Measurements from ENCODE around the gene COPZ2.
"Not testable (repeated sequence)": the region's sequence is repeated elsewhere in the genome, so short reads cannot be mapped to it uniquely, and the experiment has no call there.

Gene COPZ2

GRCh38 chr17:47989159-47989558 lies 48.4 kb downstream of the COPZ2 start:
- in situ Hi-C loops (cut with MboI; ENCODE audit: low sequenced_read_pairs) = no loop called here

GRCh38 chr17:47988445-47988844 lies 49.2 kb downstream of the COPZ2 start:
- in situ Hi-C loops (cut with MboI; ENCODE audit: low sequenced_read_pairs) = not testable (repeated sequence)

GRCh38 chr17:47987240-47987835 lies 50.3 kb downstream of the COPZ2 start:
- in situ Hi-C loops (cut with MboI; ENCODE audit: low sequenced_read_pairs) = no loop called here

GRCh38 chr17:47986520-47986919 lies 51.1 kb downstream of the COPZ2 start:
- in situ Hi-C loops (cut with MboI; ENCODE audit: low sequenced_read_pairs) = no loop called here

- in situ Hi-C loops (cut with MboI; ENCODE audit: low sequenced_read_pairs) = no loop called here
These were observed 53.9 kb downstream of the COPZ2 start for GRCh38 chr17:47983492-47984223.

- in situ Hi-C loops (cut with MboI; ENCODE audit: low sequenced_read_pairs) = no loop called here
These were observed 54.8 kb downstream of the COPZ2 start for GRCh38 chr17:47982645-47983390.

GRCh38 chr17:47982091-47982617 lies 55.4 kb downstream of the COPZ2 start:
- in situ Hi-C loops (cut with MboI; ENCODE audit: low sequenced_read_pairs) = no loop called here

GRCh38 chr17:47981462-47981861 lies 56.1 kb downstream of the COPZ2 start:
- in situ Hi-C loops (cut with MboI; ENCODE audit: low sequenced_read_pairs) = no loop called here

GRCh38 chr17:47980541-47980940 lies 57.1 kb downstream of the COPZ2 start:
- in situ Hi-C loops (cut with MboI; ENCODE audit: low sequenced_read_pairs) = no loop called here

GRCh38 chr17:47978324-47978723 lies 59.3 kb downstream of the COPZ2 start:
- in situ Hi-C loops (cut with MboI; ENCODE audit: low sequenced_read_pairs) = no loop called here
